ENCODE results near the gene TMEM54. TPM values are rescaled to one million over a fixed set of nuclear protein-coding genes. Genes with fewer than 3 reads are reported as not detected.

TMEM54 gene
- total and polyA plus RNA-seq, 5 donors from 2014 or later = not detected

DNA sequence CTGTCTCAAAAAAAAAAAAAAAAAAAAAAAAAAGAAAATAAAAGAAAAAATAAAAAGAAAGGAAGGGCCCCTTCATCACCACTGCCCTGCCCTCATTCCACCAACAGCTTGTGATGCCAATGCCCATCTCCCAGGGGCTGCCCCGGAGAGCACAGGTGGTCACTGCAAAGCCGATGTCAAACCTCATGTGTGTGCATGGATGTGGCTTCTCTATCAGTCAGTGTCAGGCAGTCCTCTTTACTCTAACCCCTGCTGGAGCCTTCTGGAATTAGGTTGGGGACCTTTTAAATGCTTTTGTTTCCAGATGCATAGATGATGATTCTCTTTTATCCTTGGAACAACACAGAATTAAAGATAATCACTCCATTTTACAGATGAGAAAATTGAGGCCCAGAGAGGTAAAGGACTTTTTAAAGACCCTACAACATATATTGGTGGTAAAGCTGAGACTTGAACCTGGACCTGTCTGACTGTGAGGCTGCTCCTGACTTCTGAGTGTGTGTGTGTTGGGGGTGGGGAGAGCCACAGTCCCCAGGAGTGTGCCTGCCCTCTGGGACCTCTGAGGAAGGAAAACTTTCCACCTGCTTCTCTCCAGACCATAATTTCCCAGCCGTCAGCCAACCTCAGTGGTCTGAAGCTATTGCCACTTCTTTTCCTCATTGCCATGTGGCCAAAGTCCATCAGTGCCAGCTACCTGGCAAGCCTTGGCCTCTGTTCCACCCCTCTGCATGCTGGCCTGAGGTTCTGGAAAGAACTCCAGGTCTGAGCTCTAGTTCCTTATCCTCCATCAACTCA is 3.0 kb upstream of the TMEM54 start:
- Histone ChIP-seq H3K4me1 (ENCODE audit: control insufficient read depth, insufficient read depth, low read length, poor library complexity, severe bottlenecking) (peaks cover 10% of the 10 kb centered on the region), H3K27me3 (ENCODE audit: control insufficient read depth, insufficient read depth, low read length) (peaks cover 12% of the 10 kb centered on the region), H3K4me3 (ENCODE audit: low read depth, low read length) (no peak overlapping the region), H3K27ac (ENCODE audit: insufficient read depth, low read length, poor library complexity, severe bottlenecking) (no peak overlapping the region), H3K36me3 (ENCODE audit: control insufficient read depth, insufficient read depth, low read length) (no peaks in the 10 kb centered on the region), H3K9me3 (ENCODE audit: control insufficient read depth in 2 of 2, low read length in 2 of 2) (no peaks in the 10 kb centered on the region)
- ATAC-seq (ENCODE audit: low read depth in 2 of 2) (no peak), DNase-seq (no peak)
- Mint-ChIP-seq H3K36me3 (no peaks in the 10 kb centered on the region), H3K4me3 (no peak overlapping the region), H3K9me3 (no peaks in the 10 kb centered on the region), H3K27ac (no peak overlapping the region), H3K27me3 (peaks cover 54% of the 10 kb centered on the region), H3K4me1 (peaks cover 0 to 9% (median 3%) of the 10 kb centered on the region in 4 donors)

DNA sequence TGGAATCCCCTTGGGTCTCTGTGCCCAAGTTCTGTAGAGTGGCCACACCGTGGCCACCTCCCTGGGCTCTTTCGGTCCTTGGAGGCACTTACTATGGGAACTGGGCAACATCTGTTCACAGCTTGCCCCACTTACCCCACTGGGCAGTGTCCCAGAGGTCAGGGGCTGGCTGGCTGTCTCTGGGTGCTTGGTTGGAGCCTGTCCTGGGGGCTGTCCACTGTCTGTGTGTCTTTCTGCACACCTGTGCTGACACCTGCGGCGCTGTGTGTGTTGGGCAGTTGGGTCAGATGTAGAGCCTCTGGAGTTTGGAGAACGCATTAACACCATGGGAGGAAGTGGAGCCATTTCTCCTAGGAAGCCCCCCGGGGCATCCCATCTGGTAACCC is 1.3 kb upstream of the TMEM54 start:
- H3K27me3 Mint-ChIP-seq = peaks cover 69% of the 10 kb centered on the region
- ATAC-seq (ENCODE audit: low read depth in 2 of 2) = no peak

DNA sequence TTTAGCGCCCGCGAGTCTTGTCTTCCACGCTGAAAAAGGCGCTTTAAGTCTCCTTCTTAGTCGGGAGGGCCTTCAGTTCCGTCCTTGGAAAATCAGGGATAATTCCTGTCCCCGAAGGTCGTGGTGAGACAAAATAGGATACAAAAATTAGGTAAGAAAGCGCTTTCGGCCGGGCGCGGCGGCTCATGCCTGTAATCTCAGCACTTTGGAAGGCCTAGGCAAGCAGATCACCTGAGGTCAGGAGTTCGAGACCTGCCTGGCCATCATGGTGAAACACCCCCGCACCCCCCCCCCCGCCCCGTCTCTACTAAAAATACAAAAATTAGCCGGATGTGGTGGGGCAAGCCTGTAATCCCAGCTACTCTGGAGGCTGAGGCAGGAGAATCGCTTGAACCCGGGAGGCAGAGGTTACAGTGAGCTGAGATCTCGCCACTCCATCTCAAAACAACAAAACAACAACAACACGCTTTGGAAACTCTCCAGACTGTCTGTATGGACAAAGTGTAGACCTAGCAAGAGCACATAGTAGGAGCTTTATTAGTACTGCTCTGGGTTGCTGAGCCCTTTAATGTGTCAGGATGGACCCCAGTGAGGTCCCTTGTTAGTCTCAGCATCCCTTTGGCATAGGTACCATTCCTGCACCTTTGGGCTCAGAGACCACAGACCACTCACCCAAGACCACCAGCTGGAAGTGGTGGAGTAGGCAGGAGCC is 790 bp upstream of the TMEM54 start:
- Mint-ChIP-seq H3K36me3 (no peaks in the 10 kb centered on the region), H3K4me3 (peak overlapping the region in 3 of 4 donors; percentile 15 to 81 (median 66)), H3K27ac (no peak overlapping the region), H3K9me3 (no peaks in the 10 kb centered on the region), H3K4me1 (peaks cover 0 to 9% (median 3%) of the 10 kb centered on the region in 4 donors), H3K27me3 (peaks cover 73% of the 10 kb centered on the region)
- ATAC-seq (ENCODE audit: low read depth in 2 of 2) = no peak
- H3K27ac ChIP-seq (ENCODE audit: insufficient read depth, low read length, poor library complexity, severe bottlenecking) = no peak overlapping the region
- H3K4me1 ChIP-seq (ENCODE audit: control insufficient read depth, insufficient read depth, low read length, poor library complexity, severe bottlenecking) = peaks cover 10% of the 10 kb centered on the region
- DNase-seq = no peak
- no peaks in the 10 kb centered on the region for H3K36me3 ChIP-seq (ENCODE audit: control insufficient read depth, insufficient read depth, low read length)
- H3K4me3 ChIP-seq (ENCODE audit: low read depth, low read length) = no peak overlapping the region
- no peaks in the 10 kb centered on the region for H3K9me3 ChIP-seq (ENCODE audit: control insufficient read depth in 2 of 2, low read length in 2 of 2)
- peaks cover 11% of the 10 kb centered on the region for H3K27me3 ChIP-seq (ENCODE audit: control insufficient read depth, insufficient read depth, low read length)

More for the DNA sequence above, 1.3 kb upstream of the TMEM54 start:
- H3K36me3 ChIP-seq (ENCODE audit: control insufficient read depth, insufficient read depth, low read length) = no peaks in the 10 kb centered on the region
- Mint-ChIP-seq H3K9me3 (no peaks in the 10 kb centered on the region), H3K36me3 (no peaks in the 10 kb centered on the region), H3K4me3 (peak overlapping the region in 2 of 4 donors; percentile 66 to 68), H3K4me1 (peaks cover 0 to 9% (median 3%) of the 10 kb centered on the region in 4 donors), H3K27ac (peak overlapping the region in 1 of 3 donors; percentile 70)
- peaks cover 10% of the 10 kb centered on the region for H3K4me1 ChIP-seq (ENCODE audit: control insufficient read depth, insufficient read depth, low read length, poor library complexity, severe bottlenecking)
- H3K27ac ChIP-seq (ENCODE audit: insufficient read depth, low read length, poor library complexity, severe bottlenecking) = no peak overlapping the region
- no peaks in the 10 kb centered on the region for H3K9me3 ChIP-seq (ENCODE audit: control insufficient read depth in 2 of 2, low read length in 2 of 2)
- DNase-seq = no peak
- H3K4me3 ChIP-seq (ENCODE audit: low read depth, low read length) = no peak overlapping the region
- peaks cover 14% of the 10 kb centered on the region for H3K27me3 ChIP-seq (ENCODE audit: control insufficient read depth, insufficient read depth, low read length)

DNA sequence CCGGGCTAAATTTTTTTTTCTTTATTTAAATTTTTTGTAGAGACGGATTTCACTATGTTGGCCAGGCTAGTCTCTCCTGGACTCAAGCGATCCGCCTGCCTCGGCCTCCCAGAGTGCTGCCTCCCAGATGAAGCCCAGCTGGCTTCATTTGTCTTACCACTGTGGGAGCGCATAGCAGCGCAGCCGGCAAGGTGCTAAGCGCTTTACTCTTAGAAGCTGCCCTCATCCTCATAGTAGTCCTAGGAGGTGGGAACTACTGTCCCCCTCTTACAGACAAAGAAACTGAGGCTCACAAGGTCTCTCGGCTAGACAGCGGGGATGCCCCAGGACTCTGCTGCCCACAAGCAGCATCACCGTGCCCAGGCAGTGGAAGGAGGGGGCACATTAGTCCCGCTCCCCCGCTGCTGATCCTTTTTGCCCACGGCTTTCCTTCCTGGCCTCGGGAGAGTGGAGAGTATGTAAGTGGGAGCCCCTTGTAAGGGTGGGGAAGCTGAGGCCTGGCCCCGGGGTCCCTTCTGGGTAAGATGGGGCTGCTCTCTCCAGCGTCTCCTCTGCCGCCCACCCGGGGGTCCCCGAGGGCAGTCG is 726 bp downstream of the TMEM54 start:
- Histone ChIP-seq H3K4me1 (ENCODE audit: control insufficient read depth, insufficient read depth, low read length, poor library complexity, severe bottlenecking) (peaks cover 10% of the 10 kb centered on the region), H3K4me3 (ENCODE audit: low read depth, low read length) (no peak overlapping the region), H3K36me3 (ENCODE audit: control insufficient read depth, insufficient read depth, low read length) (no peaks in the 10 kb centered on the region), H3K27me3 (ENCODE audit: control insufficient read depth, insufficient read depth, low read length) (peaks cover 11% of the 10 kb centered on the region), H3K27ac (ENCODE audit: insufficient read depth, low read length, poor library complexity, severe bottlenecking) (no peak overlapping the region), H3K9me3 (ENCODE audit: control insufficient read depth in 2 of 2, low read length in 2 of 2) (no peaks in the 10 kb centered on the region)
- DNase-seq (no peak), ATAC-seq (ENCODE audit: low read depth in 2 of 2) (no peak)
- Mint-ChIP-seq H3K4me1 (peaks cover 0 to 12% (median 5%) of the 10 kb centered on the region in 4 donors), H3K27me3 (peaks cover 86% of the 10 kb centered on the region), H3K27ac (no peak overlapping the region), H3K36me3 (no peaks in the 10 kb centered on the region), H3K4me3 (peak overlapping the region in 3 of 4 donors; percentile 36 to 72 (median 68)), H3K9me3 (no peaks in the 10 kb centered on the region)

DNA sequence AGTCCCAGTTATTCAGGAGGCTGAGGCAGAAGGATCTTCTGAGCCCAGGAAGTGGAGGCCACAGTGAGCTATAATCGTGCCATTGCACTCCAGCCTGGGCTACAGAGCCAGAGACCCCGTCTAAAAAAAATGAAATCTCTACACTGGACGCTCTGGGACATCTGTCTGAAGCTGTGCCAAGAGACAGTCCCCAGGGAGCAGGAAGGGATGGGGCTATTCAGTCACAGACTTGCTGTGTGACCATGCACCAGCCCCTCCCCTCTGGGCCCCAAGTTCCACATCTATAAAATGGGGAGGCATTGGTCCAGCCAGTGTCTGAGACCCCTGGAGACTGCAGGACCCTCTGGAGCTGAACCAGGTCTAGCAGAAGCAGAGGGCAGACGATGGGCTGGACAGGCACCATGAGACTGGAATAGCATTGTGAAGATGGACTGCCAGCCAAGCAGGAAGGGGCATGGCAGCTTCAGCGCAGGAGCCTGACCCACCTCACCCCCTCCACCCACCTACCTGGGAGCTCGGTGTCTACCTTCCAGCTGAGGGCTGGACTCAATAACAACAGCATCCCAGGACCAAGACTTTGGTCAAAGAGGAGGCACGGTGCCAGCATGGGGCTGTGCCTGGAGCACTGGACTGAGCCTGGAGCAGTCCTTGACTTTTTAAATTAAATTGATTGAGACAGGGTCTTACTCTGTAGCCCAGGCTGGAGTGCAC is 1.4 kb downstream of the TMEM54 start:
- peak overlapping the region in 1 of 4 donors; percentile 72 for H3K4me3 Mint-ChIP-seq
- Histone ChIP-seq H3K36me3 (ENCODE audit: control insufficient read depth, insufficient read depth, low read length) (no peaks in the 10 kb centered on the region), H3K4me3 (ENCODE audit: low read depth, low read length) (no peak overlapping the region), H3K9me3 (ENCODE audit: control insufficient read depth in 2 of 2, low read length in 2 of 2) (no peaks in the 10 kb centered on the region), H3K4me1 (ENCODE audit: control insufficient read depth, insufficient read depth, low read length, poor library complexity, severe bottlenecking) (peaks cover 10% of the 10 kb centered on the region), H3K27ac (ENCODE audit: insufficient read depth, low read length, poor library complexity, severe bottlenecking) (no peak overlapping the region), H3K27me3 (ENCODE audit: control insufficient read depth, insufficient read depth, low read length) (peaks cover 11% of the 10 kb centered on the region)
- DNase-seq = no peak
- H3K27ac Mint-ChIP-seq = no peak overlapping the region
- H3K36me3 Mint-ChIP-seq = no peaks in the 10 kb centered on the region
- H3K9me3 Mint-ChIP-seq = no peaks in the 10 kb centered on the region
- no peak for ATAC-seq (ENCODE audit: low read depth in 2 of 2)
- H3K4me1 Mint-ChIP-seq = peaks cover 0 to 12% (median 5%) of the 10 kb centered on the region in 4 donors
- peaks cover 85% of the 10 kb centered on the region for H3K27me3 Mint-ChIP-seq

DNA sequence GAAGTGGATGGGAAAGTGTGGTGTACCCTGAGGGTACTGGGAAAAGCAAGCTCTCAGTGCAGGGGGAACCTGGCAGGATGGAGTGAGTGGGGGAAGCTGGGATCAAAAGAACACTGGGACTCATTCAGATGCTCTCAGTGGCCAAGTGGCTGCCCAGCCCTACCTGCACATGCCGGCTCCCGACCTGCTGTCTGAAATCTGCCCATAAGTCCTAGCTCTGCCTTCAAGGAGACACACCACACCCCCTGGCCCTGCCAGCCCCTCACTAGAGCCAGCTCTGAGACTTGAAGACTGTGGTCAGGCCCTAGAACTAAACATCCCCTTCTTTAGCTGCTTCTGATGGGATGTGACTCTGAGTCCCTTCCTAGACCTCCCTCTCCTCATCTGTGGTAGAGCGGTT is 2.2 kb downstream of the TMEM54 start:
- H3K27ac Mint-ChIP-seq = no peak overlapping the region
- no peaks in the 10 kb centered on the region for H3K36me3 ChIP-seq (ENCODE audit: control insufficient read depth, insufficient read depth, low read length)
- DNase-seq (no peak), ATAC-seq (ENCODE audit: low read depth in 2 of 2) (no peak)
- no peak overlapping the region for H3K27ac ChIP-seq (ENCODE audit: insufficient read depth, low read length, poor library complexity, severe bottlenecking)
- H3K27me3 ChIP-seq (ENCODE audit: control insufficient read depth, insufficient read depth, low read length) = peaks cover 11% of the 10 kb centered on the region
- no peaks in the 10 kb centered on the region for H3K9me3 ChIP-seq (ENCODE audit: control insufficient read depth in 2 of 2, low read length in 2 of 2)
- peaks cover 11% of the 10 kb centered on the region for H3K4me1 ChIP-seq (ENCODE audit: control insufficient read depth, insufficient read depth, low read length, poor library complexity, severe bottlenecking)
- H3K36me3 Mint-ChIP-seq = no peaks in the 10 kb centered on the region
- no peak overlapping the region for H3K4me3 ChIP-seq (ENCODE audit: low read depth, low read length)
- H3K4me1 Mint-ChIP-seq = peaks cover 0 to 12% (median 5%) of the 10 kb centered on the region in 4 donors
- peaks cover 80% of the 10 kb centered on the region for H3K27me3 Mint-ChIP-seq
- H3K4me3 Mint-ChIP-seq = peak overlapping the region in 1 of 4 donors; percentile 61
- no peaks in the 10 kb centered on the region for H3K9me3 Mint-ChIP-seq

DNA sequence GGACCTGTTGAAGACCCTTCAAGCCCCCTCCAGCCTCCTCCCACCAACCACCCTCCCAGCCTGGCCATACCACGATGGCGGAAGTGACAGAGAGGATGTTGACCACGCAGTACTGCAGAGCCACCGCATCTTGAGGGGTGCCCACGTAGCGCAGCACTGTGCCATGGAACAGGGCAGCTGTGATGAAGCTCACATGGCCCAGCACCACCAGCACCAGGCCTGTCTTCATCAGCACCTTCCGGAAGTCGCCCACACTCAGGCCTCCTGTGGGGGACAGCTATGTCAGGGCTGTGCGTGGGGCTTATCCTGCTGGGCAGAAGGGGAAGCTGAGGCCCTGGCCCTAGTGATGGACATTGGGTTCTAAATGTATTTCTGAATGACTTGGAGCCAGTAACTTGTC is 3.1 kb downstream of the TMEM54 start:
- Mint-ChIP-seq H3K36me3 (no peaks in the 10 kb centered on the region), H3K4me1 (peaks cover 0 to 15% (median 6%) of the 10 kb centered on the region in 4 donors), H3K9me3 (no peaks in the 10 kb centered on the region), H3K27me3 (peaks cover 78% of the 10 kb centered on the region), H3K27ac (no peak overlapping the region), H3K4me3 (no peak overlapping the region)
- no peaks in the 10 kb centered on the region for H3K36me3 ChIP-seq (ENCODE audit: control insufficient read depth, insufficient read depth, low read length)
- no peak for ATAC-seq (ENCODE audit: low read depth in 2 of 2)
- no peak for DNase-seq
- H3K9me3 ChIP-seq (ENCODE audit: control insufficient read depth in 2 of 2, low read length in 2 of 2) = no peaks in the 10 kb centered on the region
- H3K4me1 ChIP-seq (ENCODE audit: control insufficient read depth, insufficient read depth, low read length, poor library complexity, severe bottlenecking) = peaks cover 20% of the 10 kb centered on the region
- H3K4me3 ChIP-seq (ENCODE audit: low read depth, low read length) = no peak overlapping the region
- peaks cover 11% of the 10 kb centered on the region for H3K27me3 ChIP-seq (ENCODE audit: control insufficient read depth, insufficient read depth, low read length)
- H3K27ac ChIP-seq (ENCODE audit: insufficient read depth, low read length, poor library complexity, severe bottlenecking) = no peak overlapping the region

Measured in CD4-positive, CD25-positive, alpha-beta regulatory T cell (primary cell).